HG02610 (cell line): Measurements from ENCODE around the gene PIEZO2.
"Not testable (repeated sequence)": the region's sequence is repeated elsewhere in the genome, so short reads cannot be mapped to it uniquely, and the experiment has no call there.

Experiments
- ATAC-seq: cut with Tn5 transposase; IDR thresholded peaks from one replicate; pipeline ENCODE4 v1.9.1; 2021; ENCODE audit warnings: mild to moderate bottlenecking, moderate library complexity; ENCODE audit not compliant: unreplicated experiment

Gene PIEZO2

DNA sequence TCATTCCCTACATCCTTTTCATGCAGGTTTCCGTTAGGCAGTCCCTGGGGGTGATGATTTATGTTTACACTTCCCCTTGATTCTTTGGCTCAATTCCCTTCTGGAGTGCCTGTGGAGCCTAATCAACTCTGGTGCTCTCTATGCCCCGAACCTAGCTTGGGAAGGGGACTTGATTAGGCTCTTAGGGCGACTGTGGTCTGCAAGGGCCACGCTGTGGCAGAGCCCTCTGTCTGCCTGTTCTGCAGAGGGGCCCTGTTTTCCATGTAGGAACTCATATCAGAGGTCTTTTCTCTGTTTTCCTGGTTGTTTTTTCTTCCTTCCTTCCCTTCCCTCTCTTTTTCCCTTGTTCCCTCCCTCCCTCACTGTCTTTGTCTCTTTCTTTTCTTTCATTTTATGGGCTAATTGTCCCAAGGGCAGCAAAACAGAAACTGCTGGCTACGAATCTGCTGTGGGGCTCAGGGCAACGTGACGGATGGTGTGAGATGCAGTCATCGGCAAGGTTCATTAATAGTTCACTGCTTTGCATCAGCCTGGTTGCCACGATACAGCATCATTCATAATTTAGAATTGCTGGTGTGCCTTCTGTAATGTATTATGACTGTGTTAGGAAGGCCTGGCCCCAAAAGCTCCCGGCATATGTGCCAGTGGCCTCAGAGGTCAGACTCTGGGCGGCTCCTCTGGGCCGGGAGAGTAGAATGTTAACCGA, 489.0 kb downstream of the PIEZO2 start:
- no peak for ATAC-seq

DNA sequence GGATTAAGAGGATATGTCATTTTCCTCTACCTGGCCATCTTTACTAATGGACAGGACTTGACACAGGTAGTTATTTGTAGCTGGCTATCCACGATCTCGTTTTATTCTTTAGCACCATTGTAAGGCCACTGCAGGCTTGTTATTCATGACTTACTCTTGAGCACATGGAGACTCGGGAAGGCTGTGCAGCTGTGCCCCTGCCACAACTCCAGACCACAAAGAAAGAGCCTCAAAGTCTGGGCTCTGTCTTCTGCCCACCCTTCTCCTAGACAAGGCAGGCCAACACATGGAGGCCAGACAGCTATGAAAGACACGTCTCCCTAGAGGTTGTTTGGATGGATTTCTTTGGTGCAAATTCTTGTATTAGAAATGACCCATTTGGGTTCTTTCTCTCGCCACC, 489.8 kb downstream of the PIEZO2 start:
- no peak for ATAC-seq

DNA sequence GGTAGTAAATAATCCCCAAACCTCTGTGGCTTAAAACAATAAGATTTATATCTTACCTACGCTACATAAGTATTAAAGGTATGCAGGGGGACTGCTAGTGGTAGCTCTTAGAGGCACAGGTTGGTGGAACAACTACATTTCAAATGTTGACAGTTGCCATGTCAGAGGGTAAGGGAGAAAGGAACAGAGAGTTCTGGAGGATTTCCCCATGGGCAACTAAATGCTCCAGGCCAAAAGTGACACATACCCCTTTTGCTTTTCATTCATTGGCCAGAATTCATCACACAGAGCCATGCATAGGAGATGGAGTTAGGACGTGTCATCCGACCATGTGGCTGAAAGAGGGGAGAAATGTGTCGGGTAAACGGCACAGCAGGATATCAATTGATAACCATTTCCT, 490.4 kb downstream of the PIEZO2 start:
- no peak for ATAC-seq

DNA sequence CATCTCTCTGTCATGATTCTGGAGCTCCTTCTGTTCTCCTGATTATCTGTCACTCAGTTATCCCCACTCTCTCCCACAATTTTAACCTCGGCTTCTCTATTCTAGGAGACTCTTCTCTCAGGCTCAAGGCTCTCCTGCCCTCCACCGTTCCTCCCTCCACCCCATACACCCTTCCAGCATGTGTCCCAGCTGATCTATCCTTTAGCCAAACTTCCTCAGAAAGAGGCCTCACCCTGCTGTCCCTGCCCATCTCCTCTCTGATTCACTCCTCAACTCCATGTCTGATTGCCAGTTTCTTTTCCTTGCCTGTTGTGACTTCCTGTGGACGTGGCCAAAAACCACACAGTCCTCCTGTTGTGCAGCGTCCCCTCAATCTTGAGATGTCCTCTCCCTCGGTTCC, 505.4 kb downstream of the PIEZO2 start:
- not testable (repeated sequence) for ATAC-seq

DNA sequence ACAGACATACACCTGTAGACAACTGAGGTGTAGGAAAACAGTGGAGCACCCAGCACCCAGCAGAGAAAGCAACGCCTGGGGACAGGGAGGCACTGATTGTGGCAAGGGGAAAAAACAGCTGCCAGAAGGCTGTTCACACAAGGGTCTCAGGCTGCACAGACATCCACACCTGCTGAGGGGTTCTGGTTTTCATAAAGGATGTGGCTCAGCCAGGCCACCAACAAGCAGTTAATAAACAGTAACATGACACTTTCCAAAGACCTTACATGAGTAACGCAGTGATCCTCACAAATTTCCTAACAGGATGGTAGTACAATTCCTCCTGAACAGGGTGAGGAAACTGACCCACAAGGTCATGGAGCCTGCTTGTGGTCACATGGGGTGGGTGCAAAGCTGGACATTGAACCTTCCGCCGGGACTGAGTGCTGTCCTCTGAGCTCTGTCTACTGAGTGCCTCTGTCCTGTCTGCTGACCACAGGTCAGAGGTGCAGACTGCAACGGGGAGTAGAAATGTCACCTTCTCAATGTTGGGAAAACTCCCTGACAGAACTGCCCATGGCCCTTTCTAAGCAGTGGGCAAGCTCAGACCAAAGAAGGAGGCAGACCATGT, 506.3 kb downstream of the PIEZO2 start:
- ATAC-seq, result not testable (repeated sequence)

DNA sequence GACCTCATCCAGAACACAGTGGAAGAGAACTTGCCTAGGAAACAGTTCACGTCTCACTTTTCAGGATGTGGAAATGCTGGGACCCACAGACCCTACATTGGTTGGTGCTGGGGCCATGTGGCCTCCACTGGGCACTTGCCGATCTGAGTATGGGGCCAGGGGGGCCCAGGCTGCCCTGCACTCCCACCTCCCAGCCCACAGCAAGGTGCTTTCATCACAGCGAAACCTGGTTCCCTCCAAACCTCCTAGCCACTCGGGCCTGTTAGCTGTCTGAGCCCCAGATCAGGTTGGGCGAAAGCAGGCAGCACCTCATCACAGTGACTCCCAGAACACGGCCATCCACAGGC, 510.9 kb downstream of the PIEZO2 start:
- ATAC-seq, result not testable (repeated sequence)

DNA sequence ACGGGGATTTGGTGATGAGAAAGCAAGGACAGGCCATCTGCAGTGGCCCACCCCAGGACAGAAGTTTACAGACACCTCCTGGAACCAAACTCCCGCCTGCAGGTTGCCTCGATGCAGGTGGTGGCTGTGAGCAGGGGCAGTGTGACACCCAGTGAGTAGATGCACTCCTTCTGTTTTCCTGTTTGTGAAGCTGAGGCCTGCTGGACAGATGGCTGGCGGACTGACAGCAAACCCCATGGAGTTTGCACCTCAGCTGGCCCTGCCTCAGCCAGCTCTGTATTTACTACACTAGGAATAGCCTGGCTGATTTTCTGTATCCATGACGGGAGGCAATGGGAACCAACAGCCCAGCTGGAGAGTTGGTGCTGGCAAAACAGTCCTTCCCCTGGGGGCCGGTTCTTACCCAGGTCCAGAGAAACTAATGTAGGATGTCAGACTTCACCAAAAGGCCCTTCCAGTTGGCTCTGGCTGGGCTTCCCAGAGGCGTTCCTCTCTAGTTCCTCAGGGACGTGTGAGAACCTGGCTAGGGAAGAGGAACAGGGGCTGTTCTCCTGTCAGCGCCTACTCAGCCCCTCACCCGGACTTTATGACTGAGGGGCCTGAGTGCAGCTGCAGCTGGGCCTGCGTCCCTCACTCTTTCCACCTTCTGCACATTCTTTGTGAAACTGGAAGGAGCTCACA, 511.4 kb downstream of the PIEZO2 start:
- not testable (repeated sequence) for ATAC-seq

DNA sequence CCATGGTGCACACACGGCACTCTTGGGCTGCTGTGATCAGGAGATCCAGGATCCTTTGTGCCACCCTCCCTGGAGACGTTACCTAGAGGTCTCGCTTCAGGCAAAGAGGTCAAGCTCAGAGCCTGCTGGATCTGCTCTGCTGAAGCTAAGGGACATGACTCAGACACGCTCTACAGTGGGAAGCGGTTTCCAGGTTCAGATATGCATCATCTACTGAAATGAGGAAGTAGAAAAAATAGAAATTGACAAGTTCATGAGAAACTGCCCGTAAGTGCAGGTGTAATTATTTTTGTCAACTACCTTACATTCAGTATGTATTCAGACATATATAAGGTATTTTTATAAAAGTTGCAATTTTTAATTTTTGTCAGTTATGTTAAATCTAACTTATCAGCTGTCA, 520.3 kb downstream of the PIEZO2 start:
- ATAC-seq, result peak; percentile 98

DNA sequence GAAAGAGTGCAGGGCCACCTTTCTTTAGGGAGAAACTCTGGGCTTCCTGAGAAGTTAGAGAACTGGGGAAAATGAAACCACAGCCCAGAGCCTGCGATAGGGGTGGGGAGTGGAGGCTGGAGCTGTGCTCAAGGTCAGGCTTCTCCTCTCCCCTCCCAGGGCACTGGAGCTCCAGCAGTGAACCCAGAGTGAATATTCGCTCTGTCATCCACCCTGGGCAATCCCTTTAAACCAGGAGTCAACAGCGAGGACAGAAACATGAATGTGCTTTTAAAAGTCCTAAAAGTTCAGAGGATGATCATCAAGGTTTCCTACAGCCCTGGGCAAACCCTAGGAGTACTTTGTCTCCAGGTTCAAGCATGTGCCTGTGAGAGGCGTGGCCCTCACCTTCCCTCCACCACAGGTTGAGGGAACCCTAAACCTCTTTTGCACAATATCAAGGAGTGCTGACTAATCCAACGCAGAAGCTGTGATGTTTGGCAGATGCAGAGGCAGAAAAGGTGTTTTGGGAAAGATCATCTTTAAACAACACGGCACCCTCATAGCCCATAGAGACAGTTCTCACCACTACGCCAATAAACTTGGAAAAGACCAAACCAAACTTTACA, 522.7 kb downstream of the PIEZO2 start:
- ATAC-seq, result not testable (repeated sequence)

DNA sequence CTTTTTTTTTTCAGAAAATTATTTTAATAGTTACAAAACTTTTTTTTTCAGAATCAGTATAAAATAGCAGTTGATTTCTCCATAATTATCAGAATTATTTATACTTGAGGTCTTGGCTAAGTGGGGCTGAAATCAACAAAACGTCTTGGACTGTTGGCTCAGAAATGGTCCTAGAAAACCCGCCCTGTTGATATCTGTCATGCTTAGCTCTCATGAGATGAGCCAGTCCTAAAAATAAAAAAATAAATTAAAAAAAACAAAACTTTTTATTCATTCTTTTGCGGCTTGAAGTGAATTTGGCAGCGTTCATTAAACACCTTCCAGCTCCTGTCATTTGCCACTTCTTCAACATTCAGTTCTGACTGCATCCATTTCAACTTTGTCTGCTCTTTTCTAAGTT, 525.8 kb downstream of the PIEZO2 start:
- ATAC-seq, result not testable (repeated sequence)

DNA sequence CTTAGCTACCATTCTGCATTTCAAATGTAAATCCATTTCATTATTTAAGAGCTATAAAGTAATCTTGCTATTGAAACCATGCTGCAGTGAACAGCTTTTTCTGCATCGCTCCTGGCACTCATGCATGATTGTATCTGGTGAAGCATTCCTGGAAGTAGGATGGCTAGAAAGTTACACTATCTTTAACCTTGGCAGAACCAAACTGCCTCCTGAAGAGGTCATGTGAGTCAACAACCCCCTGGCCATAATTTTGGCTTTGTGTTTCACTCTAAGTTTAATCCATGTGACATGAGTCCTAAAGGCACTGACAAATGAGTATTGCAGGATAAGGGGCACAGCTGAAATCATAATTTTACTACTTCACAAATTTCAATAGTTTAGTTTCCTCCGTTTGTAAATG, 526.4 kb downstream of the PIEZO2 start:
- not testable (repeated sequence) for ATAC-seq

DNA sequence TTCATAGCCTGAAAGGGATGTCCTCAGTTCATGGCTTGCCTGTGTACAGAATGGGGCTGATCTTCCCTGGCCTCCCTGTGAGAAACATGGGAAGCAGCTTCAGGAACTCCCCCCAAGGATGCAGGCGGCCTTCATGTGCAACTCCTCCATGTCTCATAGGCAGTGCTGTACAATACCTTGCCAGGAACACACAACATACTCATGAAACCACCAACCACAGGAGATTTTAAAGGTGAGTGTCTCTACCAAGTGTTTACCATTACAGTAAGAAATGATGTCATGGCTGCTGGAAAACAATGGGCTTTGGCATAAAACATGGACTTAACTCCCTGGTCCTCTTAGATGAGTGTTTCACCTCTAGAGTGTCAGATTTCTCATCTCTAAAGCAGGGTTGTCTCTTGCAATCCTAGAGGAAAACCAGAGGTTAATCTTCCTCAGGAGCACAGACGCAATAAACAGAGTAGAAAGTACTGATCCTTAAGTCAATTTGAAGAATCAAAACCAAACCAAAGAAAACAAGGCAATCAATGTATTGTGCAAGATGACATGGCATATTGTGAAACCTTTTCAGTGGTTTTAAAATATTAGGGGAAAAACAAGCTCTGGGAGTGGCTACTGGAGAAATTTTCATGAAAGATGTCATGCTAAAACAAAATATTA, 528.6 kb downstream of the PIEZO2 start:
- ATAC-seq, result not testable (repeated sequence)
